GM18499 (cell line): ENCODE data around the gene KBTBD3.

Experiments
- ATAC-seq: cut with Tn5 transposase; IDR thresholded peaks from one replicate; pipeline ENCODE4 v1.9.1; 2021; ENCODE audit warnings: moderate number of reproducible peaks; ENCODE audit not compliant: insufficient read depth, unreplicated experiment

KBTBD3 gene

DNA sequence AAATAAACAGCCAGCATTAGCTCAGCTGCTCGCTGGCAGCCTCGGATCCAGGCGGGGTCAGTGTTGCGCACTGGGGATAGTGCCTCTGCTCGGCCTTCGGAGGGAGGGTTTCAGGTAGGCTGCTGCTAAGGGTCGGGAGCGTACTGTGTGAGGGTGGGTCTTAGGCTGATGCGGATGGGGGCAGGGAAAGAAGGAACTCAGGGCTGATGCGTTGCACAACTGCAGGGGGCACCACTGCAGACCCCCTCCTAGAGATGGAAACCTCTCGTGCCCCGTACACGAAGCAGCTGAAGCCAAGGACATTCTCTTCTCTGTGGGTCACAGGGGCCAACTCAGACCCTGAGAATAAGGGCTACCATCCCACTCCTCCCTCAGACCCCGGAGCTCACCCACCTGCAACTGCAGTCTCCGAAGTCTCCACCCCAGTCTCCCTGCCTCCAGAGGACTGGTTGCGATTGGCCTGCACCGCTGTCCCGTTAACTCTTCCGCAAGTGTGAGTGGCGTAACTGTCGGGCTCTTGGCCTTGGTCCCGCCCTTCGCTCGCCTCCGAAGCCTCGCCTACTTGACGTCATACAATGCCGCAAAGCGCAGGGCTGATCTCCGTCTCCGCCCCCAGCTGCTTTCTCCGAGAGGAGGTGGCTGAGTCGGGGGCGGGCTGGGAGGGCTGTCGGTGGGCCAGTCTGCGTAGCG lies at the start of gene KBTBD3:
TSS of gene KBTBD3 (minus strand) at position 429 of the 690 bp plus-strand sequence. CDS start 18,250 bp downstream, outside the sequence.
- peak; percentile 97 for ATAC-seq

DNA sequence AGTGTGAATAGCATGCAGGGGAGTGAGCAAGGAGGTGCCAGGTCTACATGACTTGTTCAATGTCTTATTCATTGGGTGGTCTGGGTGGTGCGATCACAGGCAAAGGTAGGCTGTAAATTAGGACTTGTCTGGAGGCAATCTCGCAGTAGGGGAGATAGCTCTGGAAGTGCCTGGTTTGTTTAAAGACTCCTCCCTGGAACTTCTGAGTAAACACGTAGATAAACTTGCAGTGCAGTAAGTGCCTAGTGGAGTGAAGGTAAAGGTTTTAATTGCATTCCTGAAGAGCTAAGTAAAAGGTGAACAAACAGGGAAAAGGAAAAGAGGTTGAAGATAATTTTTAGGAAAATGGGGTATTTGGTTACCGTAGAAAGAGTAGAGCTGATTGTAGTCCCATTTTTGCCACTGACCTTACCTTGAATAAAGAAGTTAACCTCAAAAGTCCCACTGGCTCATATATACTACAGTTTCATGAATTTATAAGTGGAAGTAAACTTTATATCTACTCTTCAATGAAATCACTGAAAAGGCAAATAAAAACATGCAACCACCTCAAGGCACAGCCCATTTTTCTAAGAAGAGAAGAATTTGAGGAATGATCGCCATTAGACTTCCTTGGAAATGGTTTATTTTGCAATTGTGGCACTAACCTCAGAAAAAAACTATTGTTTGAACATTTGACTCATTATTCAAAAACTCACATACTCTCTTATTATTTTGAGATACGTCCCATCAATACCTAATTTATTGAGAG lies 44.6 kb upstream of the KBTBD3 start:
- ATAC-seq = no peak

GRCh38 chr11:106105986-106106385 lies 28.8 kb upstream of the KBTBD3 start:
- ATAC-seq = no peak

- ATAC-seq = no peak
Observed at GRCh38 chr11:106101819-106102218, 24.7 kb upstream of the KBTBD3 start.

- ATAC-seq = no peak
Observed at GRCh38 chr11:106101370-106101769, 24.2 kb upstream of the KBTBD3 start.

- no peak for ATAC-seq
Observed at GRCh38 chr11:106098893-106099553, 21.9 kb upstream of the KBTBD3 start.

- ATAC-seq = no peak
Observed at GRCh38 chr11:106092446-106092845, 15.3 kb upstream of the KBTBD3 start.

- ATAC-seq = peak; percentile 99
Observed at GRCh38 chr11:106091480-106092123, 14.5 kb upstream of the KBTBD3 start.

DNA sequence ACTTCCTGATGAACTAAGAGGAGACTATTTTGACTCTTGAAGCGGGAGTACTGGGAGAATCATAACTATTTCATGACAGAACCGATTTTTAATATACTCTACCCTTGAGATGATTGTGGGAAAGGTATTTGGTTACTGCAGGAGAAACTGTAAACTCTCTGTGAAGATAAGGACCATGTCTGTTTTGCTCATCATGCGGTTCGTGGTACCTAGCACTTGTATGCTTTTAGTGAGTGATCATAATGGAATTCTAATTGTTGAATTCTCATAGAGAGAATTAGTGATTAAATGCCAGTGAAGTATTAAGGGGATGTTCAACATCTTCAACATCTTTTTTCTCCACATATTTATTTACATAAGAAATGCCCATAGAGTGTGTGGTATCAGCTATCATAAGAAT lies 11.7 kb upstream of the KBTBD3 start:
- no peak for ATAC-seq

DNA sequence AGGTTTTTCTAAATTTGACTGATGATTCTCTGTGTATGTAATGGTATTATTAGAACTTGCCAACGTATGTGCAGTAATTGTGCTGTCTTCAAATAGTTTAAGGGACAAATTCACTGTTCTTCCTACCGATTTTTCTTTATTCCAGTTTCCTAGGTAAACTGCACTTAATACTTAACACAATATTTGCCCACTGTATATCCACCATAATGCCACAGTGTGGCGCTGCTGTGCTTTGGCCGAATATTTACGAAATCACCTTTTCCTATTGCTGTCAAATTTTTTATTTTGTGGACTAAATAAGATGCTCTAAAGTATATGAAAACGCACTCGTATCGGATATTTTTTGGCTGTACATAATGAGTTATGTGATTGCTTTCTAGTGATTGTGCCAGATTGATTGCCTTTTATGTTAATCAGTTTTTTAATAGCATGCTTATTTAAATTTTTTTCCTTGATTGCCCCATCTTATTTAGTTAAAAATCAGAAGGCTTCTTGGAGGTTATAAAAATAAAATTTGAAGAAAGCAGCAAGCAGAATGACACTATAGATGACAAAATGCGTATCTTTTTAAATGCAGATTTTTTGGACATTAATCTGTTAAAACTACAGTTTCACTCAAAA lies 10.8 kb upstream of the KBTBD3 start:
- ATAC-seq = peak; percentile 23

GRCh38 chr11:106086850-106087249 lies 9.7 kb upstream of the KBTBD3 start:
- no peak for ATAC-seq

DNA sequence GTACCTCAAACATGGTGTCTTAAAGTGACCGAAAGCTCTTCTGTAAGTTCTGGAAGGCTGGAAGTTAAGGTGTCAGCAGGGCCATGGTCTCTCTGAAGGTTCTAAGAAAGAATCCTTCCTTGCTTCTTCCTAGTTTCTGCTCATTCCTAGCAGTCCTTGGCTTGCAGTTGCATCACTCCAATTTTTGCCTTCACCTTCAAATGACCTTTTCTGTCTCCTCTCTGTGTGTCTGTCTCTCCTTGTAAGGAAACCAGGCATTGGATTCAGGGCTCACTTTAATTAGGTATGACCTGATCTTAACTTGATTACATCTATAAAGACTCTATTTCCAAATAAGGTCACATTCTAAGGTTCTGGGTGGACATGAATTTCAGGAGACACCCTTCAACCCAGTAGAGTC lies 9.0 kb upstream of the KBTBD3 start:
- ATAC-seq = no peak

DNA sequence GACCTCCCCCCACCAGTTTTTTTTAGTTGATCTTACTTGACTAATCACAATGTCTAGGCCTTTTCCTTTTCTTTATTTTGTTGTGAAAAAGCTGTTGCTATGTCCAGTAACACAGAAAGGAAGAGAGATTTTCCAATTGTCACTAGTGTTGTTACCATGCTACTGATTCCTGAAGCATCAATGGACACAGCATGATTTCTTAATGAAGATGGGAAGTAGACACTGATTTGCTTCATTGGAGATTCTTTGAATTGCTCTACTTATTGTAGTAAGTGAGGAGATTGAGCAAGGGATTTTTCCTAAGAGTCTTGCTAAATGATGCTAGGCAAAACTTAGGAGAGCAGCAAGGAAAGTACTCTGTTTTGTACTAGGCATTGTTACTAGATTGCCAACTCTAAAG lies 4.9 kb upstream of the KBTBD3 start:
- no peak for ATAC-seq

GRCh38 chr11:106077609-106078455 lies 685 bp upstream of the KBTBD3 start, which contains the start of gene AASDHPPT:
Gene AASDHPPT (plus strand): TSS chr11:106077662. CDS start chr11:106077711, 49 bp downstream.
- ATAC-seq = peak; percentile 8

GRCh38 chr11:106076171-106076918 lies 802 bp downstream of the KBTBD3 start:
- no peak for ATAC-seq

GRCh38 chr11:106072804-106073203 lies 4.3 kb downstream of the KBTBD3 start:
- ATAC-seq = no peak

DNA sequence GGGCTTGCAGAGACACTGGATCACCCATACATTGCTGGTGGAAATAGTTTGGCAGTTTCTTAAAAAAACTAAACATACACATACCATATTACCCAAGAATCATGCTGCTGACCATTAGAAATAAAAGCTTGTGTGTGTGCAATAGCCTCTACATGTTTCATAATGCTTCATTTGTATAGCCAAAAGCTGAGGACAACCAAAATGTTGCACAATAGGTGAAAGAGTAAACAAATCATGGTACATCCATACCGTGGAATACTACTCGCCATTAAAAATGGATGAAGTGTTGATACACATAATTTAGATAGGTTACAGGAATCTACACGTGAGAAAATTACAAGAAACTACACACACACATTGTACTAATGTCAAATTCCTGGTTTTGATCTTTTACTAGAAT lies 6.5 kb downstream of the KBTBD3 start:
- no peak for ATAC-seq

DNA sequence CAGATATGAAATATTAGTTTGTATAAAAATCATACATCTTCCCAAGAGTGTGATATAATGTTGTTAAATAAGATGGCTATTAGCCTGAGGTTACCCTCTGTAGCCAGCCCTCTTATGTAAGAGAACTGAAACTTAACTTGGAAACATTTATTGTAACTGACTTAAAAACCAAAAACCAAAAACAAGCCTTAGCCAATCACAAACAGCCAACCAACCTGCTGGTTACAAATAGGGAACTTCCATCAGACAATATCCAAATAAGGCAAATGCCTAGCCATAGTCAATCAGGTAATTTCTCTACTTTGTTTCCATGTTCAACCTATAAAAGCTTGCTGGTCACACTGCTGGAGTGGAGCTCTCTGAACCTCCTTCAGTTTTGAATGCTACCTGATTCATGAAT lies 14.1 kb downstream of the KBTBD3 start:
- peak; percentile 81 for ATAC-seq
